ENCODE results near the gene ABTB1.
A peak's percentile ranks its signal among the peaks of the same experiment; 100 is the strongest.

Gene ABTB1

DNA sequence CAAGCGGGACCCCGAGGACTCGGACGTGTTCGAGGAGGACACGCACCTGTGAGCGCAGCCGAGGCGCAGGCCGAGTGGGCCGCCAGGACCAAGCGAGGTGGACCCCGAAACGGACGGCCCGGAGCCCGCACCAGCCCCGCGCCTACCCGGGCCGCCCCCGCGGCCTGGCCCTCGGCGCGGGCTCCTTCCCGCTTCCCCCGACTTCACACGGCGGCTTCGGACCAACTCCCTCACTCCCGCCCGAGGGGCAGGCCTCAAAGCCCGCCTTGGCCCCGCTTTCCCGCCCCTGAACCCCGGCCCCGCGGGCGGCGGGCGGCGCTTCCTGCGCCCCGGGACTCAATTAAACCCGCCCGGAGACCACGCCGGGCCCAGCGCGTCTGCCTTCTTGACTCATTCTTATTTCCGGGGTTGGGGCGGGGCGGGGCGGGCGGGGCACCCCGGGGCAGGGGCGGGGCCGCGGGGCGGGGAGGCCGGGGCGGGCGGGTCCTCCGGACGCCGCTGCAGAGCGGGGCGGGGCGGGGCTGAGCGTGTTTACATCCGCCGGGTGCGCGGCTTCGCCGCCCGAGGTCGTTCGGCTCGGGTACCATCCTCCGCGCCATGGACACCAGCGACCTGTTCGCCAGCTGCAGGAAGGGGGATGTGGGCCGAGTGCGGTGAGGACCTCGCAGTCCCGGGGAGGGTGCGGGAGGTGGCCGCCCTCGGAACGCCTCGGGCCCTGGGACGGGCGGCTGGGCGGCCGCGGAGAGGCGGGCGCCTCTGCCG, at the start of gene ABTB1:
Gene ABTB1, plus strand, starts transcription at position 524 of the 762 bp plus-strand sequence. Its CDS starts 74 bp downstream, at position 598.
- DNase-seq (ENCODE audit: low spot score): peak; percentile 97

DNA sequence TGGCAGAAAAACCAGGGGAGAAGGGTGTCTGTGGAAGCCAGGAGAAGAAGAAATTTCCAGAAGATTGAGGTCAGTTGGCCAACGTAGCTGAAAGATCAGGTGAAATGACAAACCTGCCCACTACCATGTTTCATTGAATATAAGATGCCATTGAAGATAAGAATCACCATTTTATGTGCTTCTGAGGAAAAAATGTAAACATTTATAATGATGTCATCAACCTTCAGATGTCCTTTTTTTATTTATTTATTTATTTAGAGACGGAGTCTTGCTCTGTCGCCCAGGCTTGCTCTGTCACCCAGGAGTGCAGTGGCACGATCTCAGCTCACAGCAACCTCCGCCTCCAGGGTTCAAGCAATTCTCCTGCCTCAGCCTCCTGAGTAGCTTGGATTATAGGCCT, 48.7 kb upstream of the ABTB1 start:
- DNase-seq (ENCODE audit: low spot score): no peak

DNA sequence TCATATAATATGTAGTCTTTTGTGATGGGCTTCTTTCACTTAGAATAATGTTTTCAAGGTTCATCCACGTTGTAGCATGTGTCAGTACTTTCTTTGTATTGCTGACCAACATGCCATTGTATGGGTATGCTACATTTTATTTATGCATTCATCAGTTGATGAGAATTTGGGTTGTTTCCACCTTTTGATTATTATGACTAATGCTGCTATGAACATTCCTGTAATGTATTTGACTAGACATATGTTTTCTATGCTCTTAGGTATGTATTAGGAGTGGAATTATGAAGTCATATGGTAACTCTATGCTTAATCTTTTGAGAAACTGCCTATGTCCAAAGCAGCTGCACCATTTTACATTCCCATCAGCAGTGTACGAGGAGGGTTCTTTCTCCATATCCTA, 46.9 kb upstream of the ABTB1 start:
- DNase-seq (ENCODE audit: low spot score): no peak

DNA sequence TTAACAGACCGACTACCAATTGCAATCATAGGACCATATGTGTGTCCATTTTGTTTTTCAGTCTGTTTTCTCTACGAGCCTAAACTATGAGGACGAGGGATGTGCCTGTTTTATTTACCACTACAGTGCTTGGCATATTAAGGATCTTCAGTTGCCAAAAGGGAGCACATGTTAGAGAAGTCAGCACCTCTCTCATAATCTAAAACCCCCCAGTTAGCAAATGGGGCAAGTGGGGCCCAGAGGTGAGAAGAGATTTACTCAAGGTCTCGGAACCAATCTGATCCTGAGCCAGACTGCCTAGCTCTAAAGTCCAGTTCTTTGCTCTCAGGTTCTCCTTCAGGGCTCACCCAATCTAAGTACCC, 44.3 kb upstream of the ABTB1 start:
- DNase-seq (ENCODE audit: low spot score): no peak

DNA sequence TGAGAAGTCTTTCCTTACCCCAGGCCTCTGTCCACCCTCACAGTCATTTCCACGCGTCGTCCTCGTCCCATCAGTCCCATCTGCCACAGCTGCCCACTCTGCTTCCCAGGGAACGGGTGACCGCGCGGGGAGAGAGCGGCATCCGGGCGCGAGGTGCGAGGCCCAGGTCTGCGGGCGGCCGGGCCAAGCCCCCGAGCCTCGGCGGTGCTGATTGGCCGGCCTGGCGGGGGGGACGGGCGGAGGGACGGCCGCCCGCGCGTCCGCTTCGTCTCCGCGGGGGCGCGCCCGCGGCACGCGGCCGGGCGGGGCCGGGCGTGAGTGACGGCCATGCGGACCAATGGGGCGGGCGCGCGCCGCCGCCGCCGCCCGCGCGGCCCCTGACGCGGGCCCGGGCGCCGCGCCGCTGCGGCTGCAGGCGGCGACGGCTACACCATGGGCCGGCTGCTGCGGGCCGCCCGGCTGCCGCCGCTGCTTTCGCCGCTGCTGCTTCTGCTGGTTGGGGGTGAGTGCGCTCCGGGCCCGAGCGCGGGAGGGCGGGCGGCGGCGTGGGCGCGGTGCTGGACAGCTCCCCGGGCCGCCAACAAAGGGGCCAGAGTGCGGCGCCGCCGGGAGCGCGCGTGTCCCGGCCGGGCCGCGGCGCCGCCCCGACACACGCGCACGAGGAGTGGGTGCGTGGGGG, 43.8 kb upstream of the ABTB1 start, which contains the start of gene PODXL2:
Gene PODXL2, plus strand, starts transcription at position 398 of the 679 bp plus-strand sequence. Its CDS starts 35 bp downstream, at position 433.
- DNase-seq (ENCODE audit: low spot score): peak; percentile 90

DNA sequence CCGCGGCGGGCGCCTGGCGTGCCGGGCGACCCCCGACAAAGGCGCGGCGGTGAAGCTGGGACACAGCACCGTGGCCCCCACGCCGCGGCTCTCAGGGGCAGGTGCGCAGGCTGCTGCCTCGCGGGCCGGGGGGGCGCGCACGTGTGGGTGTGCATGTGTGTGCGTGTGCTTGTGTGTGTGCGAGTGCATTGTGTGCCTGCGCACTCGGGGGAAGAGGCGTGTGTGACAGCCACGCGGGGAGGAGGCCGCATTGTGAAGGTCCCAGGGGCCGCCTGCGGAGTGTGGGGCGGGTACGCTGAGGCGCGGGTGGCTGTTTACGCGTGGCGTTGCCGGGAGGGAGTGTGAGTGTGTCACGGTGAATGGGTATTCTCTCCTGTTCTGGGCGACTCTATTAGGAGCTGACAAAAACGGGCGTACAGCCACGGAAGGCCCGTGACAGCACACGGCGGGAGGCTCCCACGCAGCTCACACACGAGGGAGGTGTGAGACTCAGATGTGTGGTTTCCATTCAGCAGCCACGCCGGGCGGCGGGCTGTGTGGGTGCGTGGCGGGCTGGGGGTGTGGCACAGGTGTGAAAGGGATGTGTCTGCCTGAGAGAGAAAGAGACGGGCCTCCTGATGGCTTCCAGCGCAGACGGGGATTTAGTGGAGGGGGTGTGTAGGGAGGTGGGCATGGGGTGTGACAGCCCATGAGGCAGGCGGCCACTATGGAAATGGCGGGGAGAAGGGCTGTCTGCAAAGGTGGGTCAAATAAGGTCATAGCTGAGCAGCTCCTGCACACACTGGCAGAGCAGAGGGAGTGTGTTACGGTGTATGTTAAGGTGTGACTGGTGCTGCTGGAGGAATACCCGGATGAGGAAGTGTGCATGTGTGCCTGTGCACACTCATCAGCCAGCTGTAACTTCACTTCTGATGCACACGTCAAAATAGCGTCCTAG, 43.0 kb upstream of the ABTB1 start:
- DNase-seq (ENCODE audit: low spot score): peak; percentile 23

DNA sequence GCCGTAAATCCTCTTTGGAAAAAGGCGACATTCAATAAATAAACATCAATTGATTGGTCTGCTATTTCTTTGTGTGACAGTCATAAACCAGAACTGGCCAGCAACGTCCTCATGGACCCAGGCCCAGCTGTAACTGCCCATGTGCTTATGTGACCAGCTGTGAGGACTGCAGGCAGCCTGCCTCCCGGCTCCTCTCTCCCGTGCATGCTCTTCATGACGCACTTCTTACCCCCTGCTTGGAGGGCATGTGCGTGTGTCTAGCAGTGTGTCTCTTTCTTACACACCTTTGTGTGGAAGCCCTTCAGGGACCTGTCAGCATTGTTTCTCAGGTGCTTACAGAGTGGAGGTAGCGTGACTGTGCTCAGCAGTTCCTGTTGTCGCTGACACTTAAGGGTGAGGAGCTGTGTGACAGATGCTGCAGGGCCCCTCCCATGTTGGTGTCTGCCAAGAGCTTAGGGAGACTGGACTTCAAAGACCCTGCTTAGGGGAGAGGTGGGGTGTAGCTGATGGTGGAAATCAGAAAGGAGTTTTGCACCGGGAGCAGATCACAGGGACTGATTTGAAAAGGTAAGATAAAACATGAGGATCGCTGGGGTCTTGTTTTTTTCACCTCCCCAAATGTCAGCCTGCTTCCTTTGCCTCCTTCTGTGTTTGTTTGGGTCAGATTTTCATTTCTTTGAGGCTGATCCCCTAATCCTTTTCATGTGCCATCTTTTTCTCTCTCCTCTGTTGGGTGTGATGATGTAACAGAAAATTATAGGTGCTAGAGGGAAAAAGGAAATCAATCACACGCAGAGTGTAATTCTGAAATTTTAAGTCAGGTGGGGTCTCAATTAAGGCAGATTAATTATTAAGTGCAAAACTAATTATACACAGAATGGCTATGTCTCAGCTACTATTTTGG, 41.7 kb upstream of the ABTB1 start:
- no peak for DNase-seq (ENCODE audit: low spot score)

DNA sequence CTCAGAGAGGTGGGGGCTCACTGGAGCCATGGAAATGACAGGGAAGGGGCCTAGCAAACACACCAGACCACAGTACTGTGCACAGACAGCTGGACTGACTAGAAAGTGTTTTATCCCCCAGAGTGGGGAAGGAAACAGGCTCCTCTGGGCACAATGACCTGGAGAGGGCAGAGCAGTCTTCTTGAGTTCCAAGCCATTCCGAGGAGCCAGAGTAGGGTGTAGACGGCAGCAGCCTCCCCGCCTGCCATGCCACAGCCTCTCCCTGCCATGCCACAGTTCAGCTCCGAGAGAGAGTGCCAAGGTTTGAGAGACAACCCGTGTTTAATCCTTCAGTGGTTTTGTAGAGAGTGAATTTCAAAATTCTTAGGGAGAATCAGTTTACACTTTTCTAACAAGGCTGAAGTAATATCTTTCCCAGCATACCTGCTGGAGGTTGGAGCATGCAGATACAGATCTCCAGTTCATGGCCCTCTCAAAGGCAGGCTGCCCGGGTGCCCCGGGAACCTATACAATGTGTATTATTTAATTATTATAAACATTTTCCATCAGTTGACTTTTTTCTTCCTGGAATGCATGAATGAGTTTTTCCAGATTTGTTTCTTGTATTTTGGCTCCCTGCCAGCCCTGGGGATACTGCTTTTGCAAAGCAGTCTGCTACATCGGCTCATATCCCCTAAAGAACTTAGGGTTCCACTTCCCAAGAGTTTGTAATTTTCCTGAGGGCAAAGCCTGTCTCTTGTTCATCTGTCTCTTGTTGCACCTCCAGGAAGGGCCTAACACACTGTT, 40.5 kb upstream of the ABTB1 start:
- no peak for DNase-seq (ENCODE audit: low spot score)

DNA sequence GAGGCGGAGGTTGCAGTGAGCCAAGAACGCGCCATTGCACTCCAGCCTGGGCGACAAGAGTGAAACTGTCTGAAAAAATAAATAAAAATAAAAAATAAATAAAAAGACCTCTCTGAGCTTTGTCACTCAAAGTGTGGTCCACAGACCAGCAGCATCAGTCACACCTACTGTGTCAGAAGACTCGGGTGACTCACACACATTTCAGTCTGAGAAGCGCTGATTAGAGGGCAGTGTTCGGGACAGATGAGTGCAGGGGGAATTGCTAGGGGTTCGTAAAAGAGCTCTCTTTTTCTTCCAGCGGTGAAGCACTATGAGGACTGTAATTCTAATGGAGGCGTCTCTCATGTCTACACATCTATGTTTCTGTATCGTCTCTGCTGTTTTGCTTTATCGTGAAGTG, 38.1 kb upstream of the ABTB1 start:
- DNase-seq (ENCODE audit: low spot score): no peak

DNA sequence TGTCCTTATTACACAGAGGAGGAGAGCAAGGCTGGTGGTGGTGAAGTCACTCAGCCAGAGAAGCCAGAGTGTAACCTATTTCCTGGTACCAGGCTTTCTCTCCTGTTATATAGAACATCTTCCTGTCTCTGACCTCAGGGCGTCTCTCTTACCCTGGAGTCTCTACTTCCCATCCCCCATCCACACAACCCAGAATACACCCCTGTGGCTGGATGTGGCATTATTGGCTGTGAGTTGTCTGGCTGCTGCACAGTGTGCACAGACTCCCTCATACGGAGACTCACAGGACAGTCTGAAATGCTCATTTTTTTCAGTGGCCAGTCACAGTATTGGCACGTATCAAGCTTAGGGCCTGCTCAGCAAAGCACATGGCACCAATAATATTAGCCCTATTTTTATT, 35.2 kb upstream of the ABTB1 start:
- peak; percentile 41 for DNase-seq (ENCODE audit: low spot score)

DNA sequence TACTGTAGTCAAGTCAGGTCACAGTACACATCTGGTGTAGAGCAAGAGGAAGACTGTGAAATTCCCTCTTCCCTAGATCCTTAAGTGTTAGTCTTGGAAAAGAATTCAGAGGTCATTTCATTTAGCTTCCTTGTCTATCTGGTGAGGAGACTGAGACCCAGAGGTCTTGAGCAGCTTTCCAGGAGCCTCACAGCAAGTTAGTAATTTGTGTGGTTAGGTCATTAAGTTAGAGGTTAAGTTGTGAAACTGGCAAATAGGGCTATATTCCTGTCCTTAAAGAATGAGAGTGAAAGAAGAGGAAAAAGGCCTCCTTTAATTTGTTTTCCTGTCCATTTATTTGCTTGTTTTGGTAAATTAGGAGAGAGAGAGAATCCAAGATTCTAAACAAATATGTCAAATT, 34.8 kb upstream of the ABTB1 start:
- no peak for DNase-seq (ENCODE audit: low spot score)

DNA sequence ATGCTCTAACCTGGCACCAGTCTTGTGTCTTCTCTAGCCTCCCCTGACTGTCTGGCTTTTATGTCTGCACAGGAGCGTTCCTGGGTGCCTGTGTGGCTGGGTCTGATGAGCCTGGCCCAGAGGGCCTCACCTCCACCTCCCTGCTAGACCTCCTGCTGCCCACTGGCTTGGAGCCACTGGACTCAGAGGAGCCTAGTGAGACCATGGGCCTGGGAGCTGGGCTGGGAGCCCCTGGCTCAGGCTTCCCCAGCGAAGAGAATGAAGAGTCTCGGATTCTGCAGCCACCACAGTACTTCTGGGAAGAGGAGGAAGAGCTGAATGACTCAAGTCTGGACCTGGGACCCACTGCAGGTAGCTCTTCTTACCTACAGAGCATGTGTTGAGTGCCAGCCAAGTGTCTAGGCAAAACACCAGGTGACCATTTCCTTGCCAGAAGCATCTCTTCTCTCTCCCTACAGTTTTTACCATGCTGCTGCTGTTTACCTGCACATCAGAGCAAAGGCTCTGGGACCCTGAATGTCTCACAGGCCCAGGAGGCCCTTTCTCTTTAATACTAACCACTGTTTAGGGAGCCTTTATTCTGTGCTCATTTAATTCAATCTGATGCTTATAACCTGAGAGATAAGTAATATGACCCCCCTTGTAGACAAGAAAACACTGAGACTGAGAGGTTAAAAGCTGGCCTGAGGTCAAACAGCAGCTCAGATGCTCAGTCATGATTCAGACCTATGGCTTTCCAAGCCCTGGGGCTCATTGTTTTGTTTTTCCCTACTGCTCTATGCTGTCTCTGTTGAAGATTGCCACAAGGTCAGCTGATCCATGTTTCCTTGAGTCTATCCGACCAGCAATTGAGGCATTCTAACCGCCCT, 33.3 kb upstream of the ABTB1 start:
- peak; percentile 72 for DNase-seq (ENCODE audit: low spot score)

DNA sequence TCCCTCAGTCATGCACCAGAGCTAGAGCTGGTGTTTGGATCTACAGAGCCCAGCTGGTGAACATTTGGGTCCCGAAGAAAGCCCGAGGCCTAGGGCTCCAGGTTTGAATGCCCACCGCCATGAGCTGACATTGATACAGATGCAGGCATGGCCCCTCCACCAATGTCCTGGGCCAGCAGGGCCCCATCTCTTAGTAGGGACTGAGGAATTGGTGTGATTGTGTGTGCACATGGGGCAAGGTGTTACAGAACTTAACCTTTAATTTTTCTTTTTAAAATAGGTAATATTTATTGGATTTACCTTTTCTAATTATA, 32.8 kb upstream of the ABTB1 start:
- DNase-seq (ENCODE audit: low spot score): no peak

DNA sequence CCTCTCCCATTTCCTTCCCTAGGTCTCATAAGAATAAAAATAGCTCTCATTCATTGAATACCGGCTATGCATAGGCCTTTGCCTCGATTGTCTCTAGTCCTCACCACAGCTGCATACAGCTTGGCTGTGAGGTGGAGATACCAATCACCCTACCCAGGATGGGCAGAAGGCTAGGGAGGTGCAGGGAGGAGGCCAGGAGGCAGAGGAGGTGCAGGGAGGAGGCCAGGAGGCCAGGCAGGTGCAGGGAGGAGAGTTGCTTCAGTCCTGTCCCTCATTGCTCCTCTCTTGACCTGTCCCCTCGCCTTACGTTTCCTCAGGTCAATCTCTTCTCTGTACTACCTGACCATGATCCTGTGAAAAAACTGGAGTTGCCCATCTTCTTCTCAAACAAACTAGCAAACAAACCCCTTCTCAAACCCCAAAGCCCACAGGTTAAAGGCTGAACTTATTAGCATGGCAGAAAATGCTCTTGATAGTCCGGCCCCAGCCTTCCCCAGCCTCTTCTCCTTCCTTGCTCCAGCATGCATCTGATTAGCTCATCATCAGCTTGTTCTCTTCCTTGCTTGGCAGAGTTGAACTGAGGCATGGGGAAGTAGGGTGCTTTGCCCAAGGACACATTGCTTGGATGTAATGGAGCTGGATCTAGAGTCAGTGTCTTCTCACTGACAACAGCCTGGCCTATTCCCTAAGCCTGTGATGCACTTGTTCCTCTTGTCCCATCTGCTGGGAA, 27.9 kb upstream of the ABTB1 start:
- no peak for DNase-seq (ENCODE audit: low spot score)

DNA sequence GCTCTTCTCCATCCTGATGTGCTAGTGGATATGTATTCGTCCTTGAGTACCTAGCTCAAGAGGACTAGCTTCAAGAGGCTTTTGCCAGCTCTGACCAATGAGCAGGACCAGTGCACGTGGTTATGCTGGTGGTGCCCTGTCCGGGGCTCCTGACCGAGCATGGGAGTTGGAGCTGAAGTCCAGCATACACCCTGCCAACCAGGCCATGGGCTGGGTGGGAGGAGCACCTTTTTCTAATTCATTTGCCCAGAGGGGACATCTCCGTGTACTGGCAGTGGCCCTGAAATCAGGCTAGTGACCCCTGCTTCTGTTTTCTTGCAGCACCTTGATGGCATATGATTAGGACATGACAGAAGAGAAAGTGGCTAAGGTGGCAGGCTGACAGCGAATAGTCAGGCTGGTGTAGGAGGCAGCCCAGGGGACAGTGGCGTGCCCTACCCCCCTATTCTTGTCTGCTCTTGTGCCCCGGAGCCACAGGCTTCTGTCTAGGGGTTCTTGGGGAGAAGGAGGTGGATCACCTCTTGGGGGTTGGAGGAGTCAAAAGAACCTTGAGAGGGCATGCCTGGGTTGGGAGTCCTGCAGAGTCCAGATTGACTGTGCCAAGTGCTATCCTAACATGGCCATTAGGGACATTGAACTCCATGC, 27.3 kb upstream of the ABTB1 start:
- DNase-seq (ENCODE audit: low spot score): no peak

DNA sequence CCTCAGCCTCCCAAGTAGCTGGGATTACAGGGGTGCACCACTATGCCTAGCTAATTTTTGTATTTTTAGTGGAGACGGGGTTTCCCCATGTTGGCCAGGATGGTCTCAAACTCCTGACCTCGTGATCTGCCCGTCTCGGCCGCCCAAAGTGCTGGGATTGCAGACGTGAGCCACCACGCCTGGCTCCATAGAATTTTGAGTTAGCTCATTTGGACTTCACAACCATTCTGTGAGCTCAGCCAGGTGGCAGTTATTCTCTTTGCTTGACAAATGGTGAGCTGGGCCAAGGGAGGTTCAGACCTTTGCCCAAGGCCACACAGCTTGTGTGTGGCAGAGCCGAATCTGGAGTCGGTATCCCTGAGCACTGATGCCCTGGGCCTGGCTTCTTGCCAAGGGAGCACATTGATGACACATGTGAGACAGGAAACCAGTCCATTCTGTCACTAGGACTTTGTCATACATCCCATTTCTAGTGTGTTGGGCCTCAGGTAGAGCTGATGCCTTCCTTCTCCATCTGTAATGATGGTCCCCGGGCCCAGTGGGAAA, 26.2 kb upstream of the ABTB1 start:
- DNase-seq (ENCODE audit: low spot score): no peak

DNA sequence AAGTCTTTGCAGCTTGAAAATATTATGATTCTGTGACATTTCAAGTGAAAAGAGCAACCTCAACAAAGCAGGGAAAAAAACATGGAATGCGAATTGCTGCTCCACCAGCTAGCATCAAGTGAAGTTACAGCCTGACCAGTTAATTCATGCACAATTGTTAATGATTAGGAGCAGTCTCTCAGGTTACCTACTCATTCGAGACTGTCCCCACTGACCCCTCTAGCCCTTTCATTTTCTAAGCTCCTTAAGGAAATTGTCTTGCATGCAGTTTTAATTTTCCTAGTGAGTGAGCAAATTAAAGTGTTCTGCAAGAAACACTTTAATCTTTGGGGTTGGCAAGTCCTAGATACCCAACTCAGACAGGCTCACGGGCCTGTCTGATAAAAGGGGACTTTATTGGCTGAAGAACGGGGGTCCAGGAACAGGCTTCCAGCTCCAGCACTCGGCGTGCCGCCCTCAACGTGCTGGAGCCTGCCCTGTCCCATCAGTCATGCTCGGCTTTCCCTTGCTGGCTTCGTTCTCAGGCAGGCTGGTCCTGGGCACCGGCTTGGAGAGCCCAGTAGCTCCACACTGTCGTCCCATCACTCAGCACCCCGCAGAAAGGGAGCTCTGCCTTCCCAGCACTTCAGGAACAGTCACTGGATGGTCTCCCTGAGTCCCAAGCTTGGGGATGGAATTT, 25.4 kb upstream of the ABTB1 start:
- DNase-seq (ENCODE audit: low spot score): no peak

DNA sequence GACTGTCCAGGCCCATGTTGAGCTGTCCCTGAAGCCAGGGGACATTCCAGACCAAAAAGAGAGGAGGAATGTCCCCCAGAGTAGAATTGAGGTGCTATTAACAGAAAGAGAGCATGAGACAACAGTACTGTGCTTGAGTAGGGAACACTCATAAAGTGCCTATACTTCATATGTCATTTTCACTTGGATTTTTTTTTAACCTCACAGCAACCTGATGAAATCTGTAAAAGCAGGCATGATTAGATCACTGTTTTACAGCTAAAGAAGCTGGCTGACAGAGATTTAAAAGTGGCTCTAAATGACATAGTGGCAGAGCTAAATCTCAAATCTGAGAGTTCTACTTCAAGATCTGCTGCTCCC, 24.9 kb upstream of the ABTB1 start:
- no peak for DNase-seq (ENCODE audit: low spot score)

Data from AG20443 (cell line).